ENCODE results near the gene PER2. TPM values are rescaled to one million over a fixed set of nuclear protein-coding genes. Genes with fewer than 3 reads are reported as not detected.

Gene PER2
- total RNA-seq, 4 donors from 2014 or later, result 6.2 to 28.0 (median 12.0) TPM

DNA sequence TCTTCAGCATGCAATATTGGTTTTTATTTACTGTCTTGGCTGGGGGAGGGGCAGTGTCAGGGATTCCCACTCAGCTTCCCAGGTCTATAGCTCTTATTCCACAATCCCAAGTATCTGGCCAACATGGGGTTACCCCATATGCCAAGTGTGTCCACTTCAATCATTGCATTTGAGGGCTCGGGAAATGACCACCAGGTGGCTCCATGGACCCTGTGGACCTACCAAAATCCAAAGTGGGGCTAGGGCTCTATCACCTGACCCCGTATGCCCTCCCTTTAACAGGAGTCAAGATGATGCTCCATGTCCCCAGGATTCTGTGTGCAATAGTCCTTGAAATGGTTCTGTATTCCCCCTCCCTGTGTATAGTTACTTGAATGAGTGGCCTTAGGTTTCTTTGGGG is 19.8 kb upstream of the PER2 start:
- Histone ChIP-seq H3K36me3 (no peaks in the 10 kb centered on the region), H3K9me3 (no peaks in the 10 kb centered on the region), H3K27me3 (no peaks in the 10 kb centered on the region), H3K4me3 (no peak overlapping the region), H3K4me1 (no peaks in the 10 kb centered on the region), H3K27ac (no peak overlapping the region)
- intact Hi-C loops (cut with DNase I), result no loop called here
- TF ChIP-seq, protein P1, sequence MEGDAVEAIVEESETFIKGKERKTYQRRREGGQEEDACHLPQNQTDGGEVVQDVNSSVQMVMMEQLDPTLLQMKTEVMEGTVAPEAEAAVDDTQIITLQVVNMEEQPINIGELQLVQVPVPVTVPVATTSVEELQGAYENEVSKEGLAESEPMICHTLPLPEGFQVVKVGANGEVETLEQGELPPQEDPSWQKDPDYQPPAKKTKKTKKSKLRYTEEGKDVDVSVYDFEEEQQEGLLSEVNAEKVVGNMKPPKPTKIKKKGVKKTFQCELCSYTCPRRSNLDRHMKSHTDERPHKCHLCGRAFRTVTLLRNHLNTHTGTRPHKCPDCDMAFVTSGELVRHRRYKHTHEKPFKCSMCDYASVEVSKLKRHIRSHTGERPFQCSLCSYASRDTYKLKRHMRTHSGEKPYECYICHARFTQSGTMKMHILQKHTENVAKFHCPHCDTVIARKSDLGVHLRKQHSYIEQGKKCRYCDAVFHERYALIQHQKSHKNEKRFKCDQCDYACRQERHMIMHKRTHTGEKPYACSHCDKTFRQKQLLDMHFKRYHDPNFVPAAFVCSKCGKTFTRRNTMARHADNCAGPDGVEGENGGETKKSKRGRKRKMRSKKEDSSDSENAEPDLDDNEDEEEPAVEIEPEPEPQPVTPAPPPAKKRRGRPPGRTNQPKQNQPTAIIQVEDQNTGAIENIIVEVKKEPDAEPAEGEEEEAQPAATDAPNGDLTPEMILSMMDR (IDR thresholded peaks at IDR 0.05), result no peak
- no peak for TF ChIP-seq POLR2A (IDR thresholded peaks at IDR 0.05)
- WGBS, 2 donors, result 71 to 77% methylated on average over 1 to 2 of the region's 2 CpGs
- DNase-seq, result no peak

- H3K4me1 ChIP-seq, result no peaks in the 10 kb centered on the region
- DNase-seq, result no peak
- no peak overlapping the region for H3K4me3 ChIP-seq
- no peak overlapping the region for H3K27ac ChIP-seq
- 38 to 91% methylated on average over 3 of the region's 5 CpGs for WGBS, 2 donors
- H3K36me3 ChIP-seq, result no peaks in the 10 kb centered on the region
- TF ChIP-seq POLR2A (IDR thresholded peaks at IDR 0.05), result no peak
- TF ChIP-seq, protein P1 (IDR thresholded peaks at IDR 0.05), result no peak
- H3K27me3 ChIP-seq, result no peaks in the 10 kb centered on the region
- intact Hi-C loops (cut with DNase I), result no loop called here
- no peaks in the 10 kb centered on the region for H3K9me3 ChIP-seq
Observed at GRCh38 chr2:238306672-238306998, 18.2 kb upstream of the PER2 start.

DNA sequence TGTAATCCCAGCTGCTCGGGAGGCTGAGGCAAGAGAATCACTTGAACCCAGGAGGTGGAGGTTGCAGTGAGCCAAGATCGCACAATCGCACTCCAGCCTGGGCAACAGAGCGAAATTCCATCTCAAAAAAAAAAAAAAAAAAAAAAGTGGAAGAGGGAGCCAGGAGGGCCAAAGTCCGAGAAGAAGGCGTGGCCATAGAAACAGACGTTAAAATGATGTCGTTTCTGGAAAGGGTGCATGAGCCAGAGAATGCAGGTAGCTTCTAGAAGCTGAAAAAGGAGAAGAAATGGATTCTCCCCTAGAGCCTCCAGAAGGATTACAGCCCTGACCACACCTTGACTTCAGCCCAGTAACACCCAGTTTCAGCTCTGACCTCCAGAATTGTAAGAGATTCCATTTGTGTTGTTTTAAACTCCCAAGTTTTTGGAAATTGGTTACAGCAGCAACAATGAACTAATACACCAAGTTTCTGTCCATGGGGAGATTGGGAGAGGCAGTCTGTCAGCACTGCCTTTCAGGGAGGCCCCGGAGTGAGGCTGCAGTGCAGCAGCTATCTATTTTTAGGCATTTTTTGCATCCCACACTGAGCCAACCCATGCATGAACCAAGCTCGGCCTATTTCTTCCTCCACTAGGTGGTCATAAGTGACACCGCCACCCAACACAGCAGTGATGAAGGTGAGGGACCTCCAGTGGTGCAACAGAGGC is 17.7 kb upstream of the PER2 start:
- WGBS, 2 donors, result 82 to 85% methylated on average over 6 to 10 of the region's 11 CpGs
- TF ChIP-seq, protein P1 (IDR thresholded peaks at IDR 0.05), result no peak
- no peak for TF ChIP-seq POLR2A (IDR thresholded peaks at IDR 0.05)
- DNase-seq, result no peak

DNA sequence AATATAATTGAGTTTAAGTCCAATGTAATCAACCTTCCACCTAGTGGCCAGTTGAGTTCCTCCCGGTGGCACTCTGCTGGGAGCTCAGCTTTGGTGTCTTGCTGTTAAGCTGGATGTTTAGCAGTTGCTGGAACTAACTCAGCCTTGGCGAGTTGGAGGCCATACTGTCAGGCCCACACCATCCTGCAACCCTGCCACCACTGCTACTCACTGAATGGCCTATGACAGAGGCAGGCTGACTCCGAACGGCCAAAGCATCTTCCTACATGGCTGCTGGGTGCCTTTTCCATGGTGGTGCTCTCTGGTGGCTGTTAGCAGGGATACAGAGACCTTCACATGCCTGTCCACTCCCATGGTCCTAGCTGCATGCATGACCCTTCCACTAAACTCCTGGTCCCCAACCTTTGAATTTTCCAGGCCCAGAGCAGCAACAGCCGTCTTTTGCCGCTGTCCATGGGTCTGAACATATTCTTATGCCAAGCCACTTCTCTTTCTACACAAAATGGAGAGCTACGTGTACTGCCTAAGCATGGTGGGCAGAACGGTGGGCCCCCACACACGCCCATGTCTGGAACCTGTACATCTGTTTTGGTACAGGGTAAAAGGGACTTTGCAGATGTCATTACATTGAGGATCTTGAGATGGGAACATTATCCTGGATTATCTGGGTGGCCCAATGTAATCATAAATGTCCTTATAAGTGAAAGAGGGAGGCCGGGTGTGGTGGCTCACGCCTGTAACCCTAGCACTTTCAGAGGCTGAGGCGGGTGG is 16.9 kb upstream of the PER2 start:
- no peak for DNase-seq
- H3K27ac ChIP-seq, result no peak overlapping the region
- H3K27me3 ChIP-seq, result no peaks in the 10 kb centered on the region
- WGBS, 2 donors, result 85 to 86% methylated on average over 7 to 10 of the region's 12 CpGs
- TF ChIP-seq, protein P1 (IDR thresholded peaks at IDR 0.05), result peak in 5 of 6 experiments; percentile 13 to 50 (median 30)
- TF ChIP-seq POLR2A (IDR thresholded peaks at IDR 0.05), result no peak
- no peaks in the 10 kb centered on the region for H3K36me3 ChIP-seq
- H3K4me3 ChIP-seq, result no peak overlapping the region
- intact Hi-C loops (cut with DNase I), result no loop called here
- H3K4me1 ChIP-seq, result peaks cover 0 to 3% (median 0%) of the 10 kb centered on the region in 3 donors
- H3K9me3 ChIP-seq, result no peaks in the 10 kb centered on the region

More for the DNA sequence above, 17.7 kb upstream of the PER2 start:
- Histone ChIP-seq H3K4me1 (no peaks in the 10 kb centered on the region), H3K36me3 (no peaks in the 10 kb centered on the region), H3K27ac (no peak overlapping the region), H3K9me3 (no peaks in the 10 kb centered on the region), H3K27me3 (no peaks in the 10 kb centered on the region), H3K4me3 (no peak overlapping the region)
- intact Hi-C loops (cut with DNase I), result no loop called here

DNA sequence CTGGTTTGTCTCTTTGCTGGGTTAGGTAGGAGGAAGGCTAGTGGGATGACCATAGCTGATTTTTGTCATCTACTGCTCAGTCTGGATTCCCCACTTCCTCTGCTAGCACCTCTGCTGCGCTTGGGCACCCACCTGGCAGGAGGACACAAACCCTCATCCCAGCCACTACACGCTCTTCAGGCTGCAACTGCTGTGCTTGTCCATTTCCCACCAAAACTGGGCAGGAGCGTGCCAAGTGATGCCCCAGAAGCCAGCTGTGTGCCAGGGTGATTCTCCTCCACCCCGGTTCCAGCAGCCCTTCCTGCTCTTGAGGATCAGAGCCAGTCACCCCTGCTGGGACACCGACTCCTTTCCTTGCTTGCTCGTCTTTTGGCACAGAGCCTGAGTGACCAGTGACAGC is 15.7 kb upstream of the PER2 start:
- H3K4me1 ChIP-seq, result peaks cover 0 to 13% (median 0%) of the 10 kb centered on the region in 3 donors
- DNase-seq, result no peak
- no peak overlapping the region for H3K4me3 ChIP-seq
- no peak overlapping the region for H3K27ac ChIP-seq
- 88 to 89% methylated on average over 6 of the region's 6 CpGs for WGBS, 2 donors
- no peaks in the 10 kb centered on the region for H3K27me3 ChIP-seq
- no peaks in the 10 kb centered on the region for H3K36me3 ChIP-seq
- no peaks in the 10 kb centered on the region for H3K9me3 ChIP-seq
- TF ChIP-seq, protein P1 (IDR thresholded peaks at IDR 0.05), result no peak
- no peak for TF ChIP-seq POLR2A (IDR thresholded peaks at IDR 0.05)
- intact Hi-C loops (cut with DNase I), result no loop called here

Data from esophagus squamous epithelium (tissue), 5 donors.